Urinary bladder (tissue), 4 donors: ENCODE results near the gene MCEE. TPM values are rescaled to one million over a fixed set of nuclear protein-coding genes. Genes with fewer than 3 reads are reported as not detected.
"Not testable (repeated sequence)": the region's sequence is repeated elsewhere in the genome, so short reads cannot be mapped to it uniquely, and the experiment has no call there.

ENCODE experiments used
- DNase-seq: peaks from one replicate; pipeline ENCODE4 v3.0.0-alpha.2; 2015; ENCODE audit errors: extremely low spot score
- H3K27ac ChIP-seq: one replicate; pipeline ENCODE4 v1.5.1; 2013; ENCODE audit warnings: low read depth, mild to moderate bottlenecking, moderate library complexity
- H3K36me3 ChIP-seq: one replicate; pipeline ENCODE4 v1.6.1; 2013; ENCODE audit warnings: mild to moderate bottlenecking, moderate library complexity; ENCODE audit not compliant: insufficient read depth
- H3K4me1 ChIP-seq: one replicate; pipeline ENCODE4 v1.6.1; 2013; ENCODE audit warnings: mild to moderate bottlenecking, moderate library complexity; ENCODE audit not compliant: insufficient read depth
- H3K4me3 ChIP-seq: one replicate; pipeline ENCODE4 v1.5.1; 2013; ENCODE audit warnings: low read depth, low read length
- WGBS: extraction: QIAGEN DNeasy Blood & Tissue Kit; methylation state at CpG from one replicate; pipeline ENCODE4 v1.1.7; 2013; 5-methylcytosine and 5-hydroxymethylcytosine counted together
- polyA plus RNA-seq: library from polyadenylated mRNA; stranded (reverse); fragments of 200-250 nt; gene quantifications from one replicate; pipeline ENCODE4 v1.2.3, GENCODE V29; 2013
- total RNA-seq: library from RNA; depleted of rRNA; stranded (reverse); fragments of >200 nt; gene quantifications from one replicate; pipeline ENCODE4 v1.2.3, GENCODE V29; 2014
- donor health status: healthy with polysubstance abuse.
- donor health status: healthy.

MCEE gene
- 56.2 TPM for total RNA-seq
- 20.9 TPM for polyA plus RNA-seq

GRCh38 chr2:71130152-71130904 lies at the start of gene MCEE, which contains the start of gene MPHOSPH10:
Gene MCEE (minus strand): TSS chr2:71130229. CDS start chr2:71130219, 10 bp downstream.
Gene MPHOSPH10 (plus strand): TSS chr2:71130634. CDS start chr2:71130666, 32 bp downstream.
- Histone ChIP-seq H3K27ac (peak within 1 kb of the TSS; percentile 92), H3K36me3 (no peaks in the 10 kb centered on the region), H3K4me3 (peak within 1 kb of the TSS; percentile 63), H3K4me1 (no peaks in the 10 kb centered on the region)
- WGBS: under 1% methylated on average over 67 of the region's 67 CpGs
- DNase-seq: peak; percentile 88

DNA sequence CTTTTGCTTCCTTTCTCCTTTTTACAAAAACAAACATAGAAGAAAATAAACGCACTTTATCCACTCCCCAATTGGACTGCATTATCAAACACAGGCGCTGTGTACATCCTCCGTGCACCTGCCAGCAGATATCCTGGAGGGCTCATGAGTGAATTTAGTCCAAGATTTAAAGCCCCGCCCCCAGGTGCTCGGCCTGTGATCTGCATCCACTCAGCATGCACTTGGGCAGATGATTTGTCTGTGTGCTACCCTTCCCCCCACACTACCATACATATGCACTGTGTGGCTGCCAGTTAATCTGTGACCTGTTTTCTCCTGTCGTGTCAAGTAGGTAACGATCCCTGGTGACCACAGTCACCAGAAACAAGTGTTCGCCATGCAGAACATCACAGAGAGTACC lies 48.8 kb upstream of the MCEE start:
- H3K27ac ChIP-seq, H3K4me3 ChIP-seq, H3K36me3 ChIP-seq, H3K4me1 ChIP-seq, DNase-seq: not testable (repeated sequence)
- WGBS: 79% methylated on average over 8 of the region's 8 CpGs

- 75% methylated on average over 3 of the region's 3 CpGs for WGBS
- DNase-seq: no peak
Measured at GRCh38 chr2:71174207-71174606, 44.2 kb upstream of the MCEE start.

GRCh38 chr2:71173096-71173495 lies 43.1 kb upstream of the MCEE start:
- Histone ChIP-seq H3K27ac (no peak overlapping the region), H3K36me3 (no peaks in the 10 kb centered on the region), H3K4me1 (no peaks in the 10 kb centered on the region), H3K4me3 (no peak overlapping the region)
- 76% methylated on average over 1 of the region's 1 CpG for WGBS
- no peak for DNase-seq

More at GRCh38 chr2:71174207-71174606, 44.2 kb upstream of the MCEE start:
- no peak overlapping the region for H3K27ac ChIP-seq
- no peak overlapping the region for H3K4me3 ChIP-seq
- no peaks in the 10 kb centered on the region for H3K36me3 ChIP-seq
- H3K4me1 ChIP-seq: no peaks in the 10 kb centered on the region

DNA sequence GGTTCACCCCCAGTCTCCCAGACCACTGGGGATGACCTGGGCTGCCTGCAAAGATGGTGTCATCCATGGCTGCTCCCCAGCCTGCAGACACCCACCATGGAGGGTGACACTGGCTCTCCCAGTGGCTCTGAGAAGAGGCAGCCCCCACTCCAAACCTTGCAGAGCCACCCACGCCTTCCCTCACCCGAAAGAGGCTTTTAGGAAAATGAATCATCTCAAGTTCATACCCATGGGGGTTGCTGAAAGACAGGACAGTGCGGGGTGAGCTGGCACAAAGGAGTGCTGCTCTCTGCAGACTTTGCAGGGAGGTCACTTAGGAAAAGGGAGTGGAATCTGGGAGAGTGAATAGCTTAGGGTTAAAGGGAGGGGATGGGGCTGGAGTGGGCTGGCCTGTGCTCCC lies 36.8 kb upstream of the MCEE start:
- WGBS: 72% methylated on average over 3 of the region's 3 CpGs
- Histone ChIP-seq H3K4me3 (no peak overlapping the region), H3K4me1 (no peaks in the 10 kb centered on the region), H3K36me3 (no peaks in the 10 kb centered on the region), H3K27ac (no peak overlapping the region)
- no peak for DNase-seq

DNA sequence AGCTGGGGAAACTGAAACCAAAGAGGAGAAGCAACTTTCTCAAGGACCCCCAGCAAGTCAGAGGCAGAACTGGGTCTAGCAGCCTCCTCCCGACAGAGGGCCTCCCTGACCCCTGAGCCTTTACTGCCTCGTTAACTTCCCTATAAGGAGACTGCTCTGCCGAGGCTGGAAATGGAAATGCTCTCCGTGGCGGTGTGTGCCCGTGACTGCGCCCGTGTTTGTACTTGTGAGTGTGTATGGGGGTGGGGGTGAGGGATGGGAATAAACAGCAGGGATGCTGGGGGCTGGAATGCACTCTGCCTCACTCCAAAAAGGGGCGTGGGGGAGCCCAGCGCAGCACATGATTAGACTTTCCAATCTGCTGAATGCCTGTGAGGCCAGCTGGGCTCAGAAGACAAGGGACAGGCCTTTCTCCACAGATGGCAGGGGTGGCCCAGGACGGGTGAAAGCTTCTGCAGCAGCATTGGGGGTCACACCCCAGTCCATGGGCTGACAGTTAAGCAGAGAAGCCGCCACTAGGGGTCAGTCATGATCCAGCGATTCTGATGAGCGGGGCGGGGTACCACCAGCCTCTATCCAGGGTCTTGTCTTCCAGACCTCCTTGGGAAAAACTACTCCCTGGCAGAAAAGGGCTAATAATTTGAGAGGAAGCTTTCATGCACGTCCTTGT lies 27.2 kb upstream of the MCEE start:
- no peak for DNase-seq
- WGBS: 4% methylated on average over 16 of the region's 16 CpGs
- H3K27ac ChIP-seq: no peak overlapping the region
- H3K4me3 ChIP-seq: no peak overlapping the region
- H3K36me3 ChIP-seq: no peaks in the 10 kb centered on the region
- H3K4me1 ChIP-seq: no peaks in the 10 kb centered on the region

GRCh38 chr2:71156573-71156972 lies 26.5 kb upstream of the MCEE start:
- no peaks in the 10 kb centered on the region for H3K36me3 ChIP-seq
- no peak overlapping the region for H3K27ac ChIP-seq
- WGBS: 33% methylated on average over 6 of the region's 6 CpGs
- no peaks in the 10 kb centered on the region for H3K4me1 ChIP-seq
- DNase-seq: peak; percentile 8
- no peak overlapping the region for H3K4me3 ChIP-seq

- DNase-seq: no peak
- Histone ChIP-seq H3K27ac (no peak overlapping the region), H3K36me3 (no peaks in the 10 kb centered on the region), H3K4me3 (no peak overlapping the region), H3K4me1 (no peaks in the 10 kb centered on the region)
- WGBS: 94% methylated on average over 4 of the region's 4 CpGs
Measured at GRCh38 chr2:71155846-71156245, 25.8 kb upstream of the MCEE start.

DNA sequence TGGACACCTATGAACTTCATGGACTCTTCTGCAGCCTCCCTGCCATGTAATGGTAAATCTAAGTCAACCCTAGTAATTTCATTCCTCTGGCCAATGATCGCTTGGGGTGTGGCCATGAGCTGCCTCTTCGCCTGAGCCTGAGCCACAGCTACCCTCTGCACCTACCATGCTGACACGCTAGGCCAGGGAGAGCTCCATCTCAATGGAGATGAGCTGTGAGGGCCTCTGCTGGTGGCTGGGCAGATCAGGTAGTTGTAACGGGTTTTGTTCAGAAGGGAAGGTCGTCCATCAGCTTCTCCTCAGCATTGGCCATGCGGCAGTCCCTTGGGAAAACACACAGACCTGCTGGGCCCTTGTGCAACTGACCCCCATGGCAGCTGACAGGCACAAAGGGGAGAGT lies 24.8 kb upstream of the MCEE start:
- Histone ChIP-seq H3K36me3 (no peaks in the 10 kb centered on the region), H3K4me1 (no peaks in the 10 kb centered on the region), H3K4me3 (no peak overlapping the region), H3K27ac (no peak overlapping the region)
- WGBS: 65% methylated on average over 6 of the region's 6 CpGs
- DNase-seq: no peak

DNA sequence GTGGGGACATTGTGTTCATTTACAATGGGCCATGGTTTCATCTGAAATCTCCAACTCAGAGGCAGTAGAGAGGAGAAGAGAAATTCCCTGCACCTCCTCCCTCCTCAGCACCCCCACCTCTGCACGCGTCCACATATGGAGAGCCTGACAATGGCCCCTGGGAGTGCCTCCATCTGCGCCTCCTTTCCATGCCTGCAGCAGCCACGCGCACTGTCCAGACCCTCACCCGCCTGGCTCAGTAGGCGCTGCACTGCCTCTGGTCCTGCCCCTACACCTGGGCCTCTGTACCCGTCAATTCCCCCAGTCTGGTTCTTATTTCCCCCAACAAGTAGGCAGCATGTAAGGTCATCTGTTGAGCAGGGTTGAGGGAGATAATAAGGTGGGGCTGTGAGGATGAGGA lies 24.2 kb upstream of the MCEE start:
- Histone ChIP-seq H3K4me3 (no peak overlapping the region), H3K4me1 (no peaks in the 10 kb centered on the region), H3K36me3 (peaks cover 2% of the 10 kb centered on the region), H3K27ac (no peak overlapping the region)
- WGBS: 77% methylated on average over 8 of the region's 8 CpGs
- DNase-seq: no peak

GRCh38 chr2:71153585-71154224 lies 23.7 kb upstream of the MCEE start:
- Histone ChIP-seq H3K4me1 (no peaks in the 10 kb centered on the region), H3K4me3 (no peak overlapping the region), H3K27ac (no peak overlapping the region), H3K36me3 (peaks cover 4% of the 10 kb centered on the region)
- DNase-seq: no peak
- WGBS: 58% methylated on average over 11 of the region's 11 CpGs

- Histone ChIP-seq H3K4me1 (no peaks in the 10 kb centered on the region), H3K27ac (no peak overlapping the region), H3K4me3 (no peak overlapping the region), H3K36me3 (peaks cover 4% of the 10 kb centered on the region)
- WGBS: 53% methylated on average over 1 of the region's 1 CpG
- no peak for DNase-seq
Measured at GRCh38 chr2:71151620-71152019, 21.6 kb upstream of the MCEE start.

DNA sequence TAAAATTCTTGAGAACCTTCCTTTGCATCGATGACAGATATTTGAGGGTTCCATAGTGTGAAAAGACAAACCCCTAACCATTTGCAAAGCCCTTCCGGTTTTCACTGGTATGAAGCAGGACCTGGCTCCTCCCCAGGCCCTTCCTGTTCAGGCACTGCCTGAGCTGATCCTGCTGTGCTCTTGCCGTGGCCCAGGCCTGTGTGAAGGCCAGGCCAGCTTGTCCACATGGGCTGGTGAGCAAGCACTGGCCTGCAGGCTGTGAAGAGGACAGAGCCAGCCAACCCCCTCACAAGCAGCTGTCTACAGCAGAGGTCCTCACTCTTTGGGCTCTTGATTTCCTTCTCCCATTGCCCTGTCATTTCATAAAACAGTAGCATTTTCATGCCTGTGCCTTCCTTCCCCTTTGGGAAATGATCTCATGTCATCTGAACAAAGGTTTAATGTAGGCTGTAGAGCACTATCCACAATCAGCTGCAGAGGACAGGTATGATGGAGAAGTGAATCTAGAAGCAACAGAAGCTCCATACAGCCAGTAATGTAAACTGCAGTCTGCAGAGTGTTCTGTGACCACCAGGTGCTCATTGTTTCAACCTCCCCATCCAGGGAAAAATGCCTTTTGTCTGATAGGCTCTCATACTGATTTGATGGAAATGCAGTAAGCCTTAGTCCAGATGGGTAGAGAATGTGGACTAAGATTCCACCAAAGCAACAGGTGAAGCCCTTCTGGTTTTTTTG lies 20.2 kb upstream of the MCEE start:
- Histone ChIP-seq H3K27ac (no peak overlapping the region), H3K4me1 (no peaks in the 10 kb centered on the region), H3K4me3 (no peak overlapping the region), H3K36me3 (peaks cover 4% of the 10 kb centered on the region)
- WGBS: 52% methylated on average over 3 of the region's 3 CpGs
- DNase-seq: no peak
